GM18517 (cell line): ENCODE measurements around the gene DBNDD2.
A peak's percentile ranks its signal among the peaks of the same experiment; 100 is the strongest.

Source experiments
- ATAC-seq: cut with Tn5 transposase; IDR thresholded peaks from one replicate; pipeline ENCODE4 v1.9.1; 2021; ENCODE audit warnings: mild to moderate bottlenecking, moderate library complexity; ENCODE audit not compliant: unreplicated experiment

DBNDD2 gene

GRCh38 chr20:45407783-45408645 is at the start of gene DBNDD2:
Gene DBNDD2 (plus strand): TSS chr20:45408289. CDS start chr20:45408468, 179 bp downstream.
- ATAC-seq, result no peak

GRCh38 chr20:45359069-45359405 is 49.1 kb upstream of the DBNDD2 start:
- ATAC-seq, result no peak

- no peak for ATAC-seq
Measured at GRCh38 chr20:45359406-45360148, 48.5 kb upstream of the DBNDD2 start.

- ATAC-seq, result no peak
Measured at GRCh38 chr20:45361793-45362192, 46.3 kb upstream of the DBNDD2 start.

- peak; percentile 87 for ATAC-seq
Measured at GRCh38 chr20:45362804-45363610, 45.1 kb upstream of the DBNDD2 start, which contains the start of gene SYS1. Gene SYS1 (plus strand): TSS chr20:45363156. CDS start chr20:45363532, 376 bp downstream.

- no peak for ATAC-seq
Measured at GRCh38 chr20:45363611-45364492, 44.2 kb upstream of the DBNDD2 start.

- no peak for ATAC-seq
Measured at GRCh38 chr20:45365444-45365970, 42.6 kb upstream of the DBNDD2 start.

- ATAC-seq, result no peak
Measured at GRCh38 chr20:45366192-45366591, 41.9 kb upstream of the DBNDD2 start.

- no peak for ATAC-seq
Measured at GRCh38 chr20:45366631-45367030, 41.5 kb upstream of the DBNDD2 start.

- no peak for ATAC-seq
Measured at GRCh38 chr20:45367126-45367525, 41.0 kb upstream of the DBNDD2 start.

GRCh38 chr20:45368221-45368980 is 39.7 kb upstream of the DBNDD2 start:
- ATAC-seq, result peak; percentile 83

- no peak for ATAC-seq
Measured at GRCh38 chr20:45370571-45371160, 37.4 kb upstream of the DBNDD2 start.

- ATAC-seq, result no peak
Measured at GRCh38 chr20:45372241-45372640, 35.8 kb upstream of the DBNDD2 start.

- no peak for ATAC-seq
Measured at GRCh38 chr20:45372646-45373352, 35.3 kb upstream of the DBNDD2 start.

GRCh38 chr20:45373353-45374100 is 34.6 kb upstream of the DBNDD2 start:
- ATAC-seq, result no peak

GRCh38 chr20:45374101-45374467 is 34.0 kb upstream of the DBNDD2 start:
- ATAC-seq, result no peak

GRCh38 chr20:45374966-45375365 is 33.1 kb upstream of the DBNDD2 start:
- no peak for ATAC-seq

- no peak for ATAC-seq
Measured at GRCh38 chr20:45377269-45377668, 30.8 kb upstream of the DBNDD2 start.
